ENCODE results near the gene SCNN1B.

The SCNN1B gene

DNA sequence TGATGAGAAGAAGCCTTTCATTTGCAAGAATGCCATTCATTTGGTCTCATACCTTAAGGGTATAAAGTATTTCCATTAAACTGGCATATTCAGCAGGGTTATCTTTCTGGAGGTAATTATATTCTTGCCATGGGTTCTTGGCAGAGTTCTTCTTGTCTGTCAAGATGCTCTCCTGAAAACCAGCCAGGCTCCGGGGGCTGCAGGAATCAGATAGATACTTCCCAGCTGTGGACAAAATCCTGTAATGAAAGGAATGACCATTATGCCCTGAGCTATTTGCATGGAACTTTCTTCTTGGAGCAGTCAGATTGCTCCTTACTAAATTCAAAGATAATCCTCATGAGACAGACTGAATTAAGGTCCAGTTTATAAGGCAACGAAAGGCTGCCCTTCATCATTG is 103.9 kb downstream of the SCNN1B start:
- no peaks in the 10 kb centered on the region for H3K27me3 ChIP-seq (ENCODE audit: insufficient read depth, poor library complexity, severe bottlenecking)
- DNase-seq (ENCODE audit: low read depth in 1 of 2, low spot score in 1 of 2): no peak
- TF ChIP-seq REST (IDR thresholded peaks at IDR 0.05; ENCODE audit: insufficient replicate concordance, low read depth) (no peak), SPI1 (IDR thresholded peaks at IDR 0.05; ENCODE audit: borderline replicate concordance, low read depth) (no peak), POLR2AphosphoS5 (IDR thresholded peaks at IDR 0.05; ENCODE audit: low read depth) (no peak), GABPA (IDR thresholded peaks at IDR 0.05; ENCODE audit: low read depth) (no peak), CTCF (IDR thresholded peaks at IDR 0.05; ENCODE audit: insufficient read depth, low read length) (no peak)
- H3K27ac ChIP-seq (replicated peaks): no peak overlapping the region
- no peak overlapping the region for H3K4me3 ChIP-seq (replicated peaks; ENCODE audit: insufficient read depth, low read length)

DNA sequence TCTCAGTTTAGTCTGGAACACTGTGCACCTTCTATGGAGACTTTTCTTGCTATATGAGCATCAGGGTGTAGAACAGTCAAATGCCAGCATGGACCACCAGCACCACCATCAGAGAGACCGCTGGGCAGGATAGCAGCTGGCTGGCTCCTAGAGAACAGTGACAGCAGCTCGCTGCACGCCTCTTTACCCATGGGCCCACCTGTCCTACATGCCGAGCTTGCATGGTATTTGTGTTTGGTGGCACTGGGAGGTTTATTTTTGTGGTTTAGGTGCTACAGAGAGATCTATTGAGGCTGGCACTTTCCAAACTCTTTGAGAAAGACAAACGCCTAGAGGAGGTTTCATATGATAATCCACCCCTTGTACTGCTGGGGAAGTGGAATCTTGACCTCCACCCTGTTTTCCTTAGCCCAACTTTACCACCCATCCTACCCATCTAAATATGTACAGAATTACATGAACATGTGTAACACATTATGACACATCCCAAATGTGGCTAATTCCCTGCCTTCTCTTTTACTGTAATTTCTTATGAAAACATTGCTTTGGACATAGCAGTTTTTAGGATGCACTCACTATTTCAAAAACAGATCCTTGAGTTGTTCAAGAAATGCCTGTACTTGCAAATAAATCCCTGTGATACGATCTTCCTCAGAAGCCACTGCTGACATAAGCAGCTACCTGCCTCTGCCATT is 104.6 kb downstream of the SCNN1B start:
- Histone ChIP-seq H3K27me3 (ENCODE audit: insufficient read depth, poor library complexity, severe bottlenecking) (no peaks in the 10 kb centered on the region), H3K27ac (replicated peaks) (no peak overlapping the region), H3K4me3 (replicated peaks; ENCODE audit: insufficient read depth, low read length) (no peak overlapping the region)
- no peak for DNase-seq (ENCODE audit: low read depth in 1 of 2, low spot score in 1 of 2)
- TF ChIP-seq GABPA (IDR thresholded peaks at IDR 0.05; ENCODE audit: low read depth) (no peak), SPI1 (IDR thresholded peaks at IDR 0.05; ENCODE audit: borderline replicate concordance, low read depth) (no peak), POLR2AphosphoS5 (IDR thresholded peaks at IDR 0.05; ENCODE audit: low read depth) (no peak), REST (IDR thresholded peaks at IDR 0.05; ENCODE audit: insufficient replicate concordance, low read depth) (no peak), CTCF (IDR thresholded peaks at IDR 0.05; ENCODE audit: insufficient read depth, low read length) (no peak)

- no peak for DNase-seq (ENCODE audit: low read depth in 1 of 2, low spot score in 1 of 2)
- no peak overlapping the region for H3K4me3 ChIP-seq (replicated peaks; ENCODE audit: insufficient read depth, low read length)
- H3K27me3 ChIP-seq (ENCODE audit: insufficient read depth, poor library complexity, severe bottlenecking): no peaks in the 10 kb centered on the region
- H3K27ac ChIP-seq (replicated peaks): no peak overlapping the region
- TF ChIP-seq GABPA (IDR thresholded peaks at IDR 0.05; ENCODE audit: low read depth): no peak
- no peak for TF ChIP-seq CTCF (IDR thresholded peaks at IDR 0.05; ENCODE audit: insufficient read depth, low read length)
- TF ChIP-seq SPI1 (IDR thresholded peaks at IDR 0.05; ENCODE audit: borderline replicate concordance, low read depth): no peak
- no peak for TF ChIP-seq POLR2AphosphoS5 (IDR thresholded peaks at IDR 0.05; ENCODE audit: low read depth)
Measured at GRCh38 chr16:23407436-23408127, 105.5 kb downstream of the SCNN1B start.
